Neural progenitor cell (in vitro differentiated cells): ENCODE results near the gene SLC38A7. TPM values are rescaled to one million over a fixed set of nuclear protein-coding genes. Genes with fewer than 3 reads are reported as not detected.

Experiments
- DNase-seq: peaks from one replicate; pipeline ENCODE4 v3.0.0-alpha.2; 2016; ENCODE audit warnings: low spot score
- H2AFZ ChIP-seq: fragments of 200-600 bp; sonication (generic); replicated peaks from 2 replicates; pipeline ENCODE4 v1.6.1; 2016; ENCODE audit warnings: antibody characterized with exemption
- H3F3A ChIP-seq: fragments of 200-600 bp; sonication (generic); 2 replicates; pipeline ENCODE4 v1.6.1; 2016; ENCODE audit warnings: antibody characterized with exemption, low read depth
- H3K27ac ChIP-seq: fragments of 200-600 bp; sonication (generic); 2 replicates; pipeline ENCODE4 v1.5.1; 2016; ENCODE audit warnings: mild to moderate bottlenecking
- H3K27me3 ChIP-seq: fragments of 200-600 bp; sonication (generic); 2 replicates; pipeline ENCODE4 v1.6.1; 2016; ENCODE audit warnings: mild to moderate bottlenecking, moderate library complexity
- H3K36me3 ChIP-seq: fragments of 200-600 bp; sonication (generic); 2 replicates; pipeline ENCODE4 v1.5.1; 2016
- H3K4me1 ChIP-seq: fragments of 200-600 bp; sonication (generic); 2 replicates; pipeline ENCODE4 v1.6.1; 2016; ENCODE audit warnings: mixed run types
- H3K4me2 ChIP-seq: fragments of 200-600 bp; sonication (generic); 2 replicates; pipeline ENCODE4 v1.6.1; 2016
- H3K4me3 ChIP-seq: fragments of 200-600 bp; sonication (generic); 2 replicates; pipeline ENCODE4 v1.5.1; 2016
- H3K79me2 ChIP-seq: fragments of 200-600 bp; sonication (generic); 2 replicates; pipeline ENCODE4 v1.6.1; 2016; ENCODE audit warnings: low read depth
- H3K9ac ChIP-seq: fragments of 200-600 bp; sonication (generic); 2 replicates; pipeline ENCODE4 v1.6.1; 2016
- H3K9me3 ChIP-seq: fragments of 200-600 bp; sonication (generic); 2 replicates; pipeline ENCODE4 v1.5.1; 2016; ENCODE audit warnings: low read depth
- H4K20me1 ChIP-seq: fragments of 200-600 bp; sonication (generic); 2 replicates; pipeline ENCODE4 v1.6.1; 2016; ENCODE audit warnings: low read depth
- H3K27ac Mint-ChIP-seq: 3 replicates; pipeline ENCODE4 v1.8.0; 2021; ENCODE audit warnings: mixed read lengths
- H3K27me3 Mint-ChIP-seq: 2 replicates; pipeline ENCODE4 v1.8.0; 2022; ENCODE audit warnings: low read depth, mild to moderate bottlenecking, inconsistent platforms, moderate library complexity, mixed read lengths; ENCODE audit not compliant: insufficient read depth
- H3K36me3 Mint-ChIP-seq: 3 replicates; pipeline ENCODE4 v1.8.0; 2021; ENCODE audit warnings: mixed read lengths
- H3K4me1 Mint-ChIP-seq: 3 replicates; pipeline ENCODE4 v1.8.0; 2021; ENCODE audit warnings: mixed read lengths
- H3K4me3 Mint-ChIP-seq: 3 replicates; pipeline ENCODE4 v1.8.0; 2021; ENCODE audit warnings: mild to moderate bottlenecking, moderate library complexity, mixed read lengths
- H3K9me3 Mint-ChIP-seq: 3 replicates; pipeline ENCODE4 v1.8.0; 2020; ENCODE audit warnings: mixed read lengths
- CTCF ChIP-seq: fragments of 200-600 bp; sonication (generic); IDR thresholded peaks from 2 replicates; pipeline ENCODE4 v1.5.1; 2017; ENCODE audit warnings: antibody characterized with exemption, mild to moderate bottlenecking
- EZH2 ChIP-seq: fragments of 200-600 bp; sonication (generic); IDR thresholded peaks from 2 replicates; pipeline ENCODE4 v1.6.1; 2017; ENCODE audit warnings: antibody characterized with exemption, mild to moderate bottlenecking, moderate library complexity
- EZH2phosphoT487 ChIP-seq: fragments of 200-600 bp; sonication (generic); IDR thresholded peaks from 2 replicates; pipeline ENCODE4 v1.6.1; 2017; ENCODE audit warnings: antibody characterized with exemption
- total RNA-seq: library from RNA; depleted of rRNA; stranded (reverse); fragments of >200 nt; gene quantifications from 2 replicates; pipeline ENCODE4 v1.2.3, GENCODE V29; 2015; ENCODE audit warnings: low replicate concordance

The SLC38A7 gene
- total RNA-seq, 1 donor from 2014 or later = 9.8 TPM

GRCh38 chr16:58652741-58653140 lies 31.8 kb downstream of the SLC38A7 start:
- H3K4me3 Mint-ChIP-seq = no peak overlapping the region
- Histone ChIP-seq H3K9ac (no peak overlapping the region), H3K4me2 (no peak overlapping the region), H3K4me1 (peaks cover 8% of the 10 kb centered on the region), H3K9me3 (no peaks in the 10 kb centered on the region), H2AFZ (peak overlapping the region; percentile 39), H4K20me1 (no peaks in the 10 kb centered on the region), H3K79me2 (no peaks in the 10 kb centered on the region), H3K4me3 (no peak overlapping the region), H3K27ac (no peak overlapping the region), H3F3A (peaks cover 5% of the 10 kb centered on the region), H3K36me3 (no peaks in the 10 kb centered on the region), H3K27me3 (no peaks in the 10 kb centered on the region)
- no peaks in the 10 kb centered on the region for H3K9me3 Mint-ChIP-seq
- no peak overlapping the region for H3K27ac Mint-ChIP-seq
- peak; percentile 56 for DNase-seq
- TF ChIP-seq CTCF (no peak), EZH2 (no peak)
- peaks cover 5% of the 10 kb centered on the region for H3K4me1 Mint-ChIP-seq
- H3K27me3 Mint-ChIP-seq = peaks cover 2% of the 10 kb centered on the region
- H3K36me3 Mint-ChIP-seq = no peaks in the 10 kb centered on the region

GRCh38 chr16:58651965-58652348 lies 32.6 kb downstream of the SLC38A7 start:
- Histone ChIP-seq H3K36me3 (no peaks in the 10 kb centered on the region), H3K27me3 (no peaks in the 10 kb centered on the region), H3K27ac (no peak overlapping the region), H3K4me2 (no peak overlapping the region), H3K9ac (no peak overlapping the region), H3F3A (peaks cover 5% of the 10 kb centered on the region), H3K4me3 (no peak overlapping the region), H3K79me2 (no peaks in the 10 kb centered on the region), H3K4me1 (peaks cover 8% of the 10 kb centered on the region), H3K9me3 (no peaks in the 10 kb centered on the region), H4K20me1 (no peaks in the 10 kb centered on the region), H2AFZ (no peak overlapping the region)
- H3K27ac Mint-ChIP-seq = no peak overlapping the region
- H3K4me3 Mint-ChIP-seq = no peak overlapping the region
- H3K9me3 Mint-ChIP-seq = no peaks in the 10 kb centered on the region
- peaks cover 5% of the 10 kb centered on the region for H3K4me1 Mint-ChIP-seq
- TF ChIP-seq EZH2phosphoT487 = no peak
- no peak for TF ChIP-seq EZH2
- TF ChIP-seq CTCF = no peak
- no peaks in the 10 kb centered on the region for H3K36me3 Mint-ChIP-seq
- DNase-seq = no peak
- H3K27me3 Mint-ChIP-seq = peaks cover 2% of the 10 kb centered on the region

GRCh38 chr16:58649707-58650106 lies 34.9 kb downstream of the SLC38A7 start:
- no peak overlapping the region for H3K4me3 ChIP-seq
- peaks cover 5% of the 10 kb centered on the region for H3F3A ChIP-seq
- no peaks in the 10 kb centered on the region for H3K27me3 ChIP-seq
- H3K9ac ChIP-seq = no peak overlapping the region
- no peak overlapping the region for H3K4me2 ChIP-seq
- H3K9me3 ChIP-seq = no peaks in the 10 kb centered on the region
- H3K36me3 ChIP-seq = no peaks in the 10 kb centered on the region
- Mint-ChIP-seq H3K36me3 (no peaks in the 10 kb centered on the region), H3K27ac (no peak overlapping the region), H3K9me3 (no peaks in the 10 kb centered on the region), H3K27me3 (peaks cover 6% of the 10 kb centered on the region), H3K4me1 (peaks cover 2% of the 10 kb centered on the region), H3K4me3 (no peak overlapping the region)
- no peak for TF ChIP-seq CTCF
- TF ChIP-seq EZH2phosphoT487 = no peak
- TF ChIP-seq EZH2 = no peak
- H2AFZ ChIP-seq = no peak overlapping the region
- H3K79me2 ChIP-seq = no peaks in the 10 kb centered on the region
- H3K27ac ChIP-seq = no peak overlapping the region
- no peaks in the 10 kb centered on the region for H4K20me1 ChIP-seq
- DNase-seq = no peak
- peaks cover 8% of the 10 kb centered on the region for H3K4me1 ChIP-seq

GRCh38 chr16:58647107-58647506 lies 37.5 kb downstream of the SLC38A7 start:
- TF ChIP-seq EZH2phosphoT487 (no peak), CTCF (no peak), EZH2 (no peak)
- Histone ChIP-seq H3K9ac (no peak overlapping the region), H2AFZ (no peak overlapping the region), H3K27me3 (no peaks in the 10 kb centered on the region), H3K9me3 (no peaks in the 10 kb centered on the region), H3K4me2 (no peak overlapping the region), H4K20me1 (no peaks in the 10 kb centered on the region), H3K27ac (no peak overlapping the region), H3K36me3 (no peaks in the 10 kb centered on the region), H3K4me3 (no peak overlapping the region), H3K4me1 (peaks cover 6% of the 10 kb centered on the region), H3K79me2 (no peaks in the 10 kb centered on the region), H3F3A (no peaks in the 10 kb centered on the region)
- H3K27me3 Mint-ChIP-seq = peaks cover 9% of the 10 kb centered on the region
- H3K4me1 Mint-ChIP-seq = no peaks in the 10 kb centered on the region
- H3K36me3 Mint-ChIP-seq = no peaks in the 10 kb centered on the region
- DNase-seq = no peak
- no peak overlapping the region for H3K4me3 Mint-ChIP-seq
- no peak overlapping the region for H3K27ac Mint-ChIP-seq
- H3K9me3 Mint-ChIP-seq = no peaks in the 10 kb centered on the region
